ENCODE results near the gene TOGARAM2. TPM values are rescaled to one million over a fixed set of nuclear protein-coding genes. Genes with fewer than 3 reads are reported as not detected.

The TOGARAM2 gene
- total and polyA plus RNA-seq, 2 of the 13 experiments (the other 11 are each of a cell fraction or from before 2014, with no cell fraction given) = under 0.01 to 0.05 TPM

DNA sequence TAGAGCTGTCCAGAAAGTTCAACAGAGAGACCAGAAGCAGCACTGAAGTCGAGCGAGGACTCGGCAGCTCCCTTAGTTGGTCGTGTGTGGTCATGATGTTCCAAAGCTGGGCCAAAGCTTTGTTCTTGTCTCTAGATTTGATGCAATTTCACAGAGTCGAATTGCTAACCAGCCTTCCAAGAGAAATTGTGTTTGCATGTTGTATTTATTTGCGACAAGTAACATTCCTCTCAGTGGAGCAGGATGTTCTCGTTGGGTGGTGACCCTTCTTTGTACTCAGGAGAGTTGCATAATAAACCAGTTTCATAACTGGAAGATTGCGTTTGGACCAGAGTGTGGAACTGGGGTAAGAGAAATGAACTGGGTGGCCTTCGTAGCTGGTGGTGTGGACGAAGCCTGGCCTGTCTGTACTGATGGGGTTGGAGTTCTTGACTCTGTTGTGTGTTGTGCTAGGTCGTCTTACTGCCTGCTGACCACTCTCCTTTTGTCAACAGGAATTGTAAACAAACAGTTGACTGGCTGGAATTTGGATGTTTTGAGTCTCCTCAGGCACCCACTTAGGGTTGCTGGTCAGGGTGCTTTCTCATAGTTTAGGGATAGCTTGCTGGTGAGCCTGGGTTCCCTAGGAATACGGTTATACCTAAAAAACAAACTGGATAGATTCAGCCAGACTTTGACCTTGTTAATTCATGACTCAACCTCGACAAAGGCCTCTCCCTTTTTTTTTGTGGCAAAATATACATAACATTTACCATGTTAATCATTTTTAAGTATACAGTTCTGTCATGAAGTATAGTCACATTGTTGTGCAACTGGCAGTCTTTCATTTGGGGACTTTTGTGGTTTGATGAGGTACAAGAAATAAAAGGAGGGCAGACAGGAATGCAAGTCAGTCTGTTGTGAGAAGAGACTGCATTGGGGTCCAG is 28.9 kb upstream of the TOGARAM2 start (continued):
- TF ChIP-seq, protein P1, sequence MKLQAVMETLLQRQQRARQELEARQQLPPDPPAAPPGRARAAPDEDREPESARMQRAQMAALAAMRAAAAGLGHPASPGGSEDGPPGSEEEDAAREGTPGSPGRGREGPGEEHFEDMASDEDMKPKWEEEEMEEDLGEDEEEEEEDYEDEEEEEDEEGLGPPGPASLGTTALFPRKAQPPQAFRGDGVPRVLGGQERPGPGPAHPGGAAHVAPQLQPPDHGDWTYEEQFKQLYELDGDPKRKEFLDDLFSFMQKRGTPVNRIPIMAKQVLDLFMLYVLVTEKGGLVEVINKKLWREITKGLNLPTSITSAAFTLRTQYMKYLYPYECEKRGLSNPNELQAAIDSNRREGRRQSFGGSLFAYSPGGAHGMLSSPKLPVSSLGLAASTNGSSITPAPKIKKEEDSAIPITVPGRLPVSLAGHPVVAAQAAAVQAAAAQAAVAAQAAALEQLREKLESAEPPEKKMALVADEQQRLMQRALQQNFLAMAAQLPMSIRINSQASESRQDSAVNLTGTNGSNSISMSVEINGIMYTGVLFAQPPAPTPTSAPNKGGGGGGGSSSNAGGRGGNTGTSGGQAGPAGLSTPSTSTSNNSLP (IDR thresholded peaks at IDR 0.05; ENCODE audit: low read depth, low read length) = peak; percentile 58; the same call in 1 of the 2 replicates
- no peak for TF ChIP-seq ZFP82 (CRISPR knock-in tag; IDR thresholded peaks at IDR 0.05; ENCODE audit: borderline replicate concordance)
- TF ChIP-seq YY1 (IDR thresholded peaks at IDR 0.05; ENCODE audit: insufficient read depth, insufficient replicate concordance, low read depth, low read length) = no peak
- TF ChIP-seq, protein P2, sequence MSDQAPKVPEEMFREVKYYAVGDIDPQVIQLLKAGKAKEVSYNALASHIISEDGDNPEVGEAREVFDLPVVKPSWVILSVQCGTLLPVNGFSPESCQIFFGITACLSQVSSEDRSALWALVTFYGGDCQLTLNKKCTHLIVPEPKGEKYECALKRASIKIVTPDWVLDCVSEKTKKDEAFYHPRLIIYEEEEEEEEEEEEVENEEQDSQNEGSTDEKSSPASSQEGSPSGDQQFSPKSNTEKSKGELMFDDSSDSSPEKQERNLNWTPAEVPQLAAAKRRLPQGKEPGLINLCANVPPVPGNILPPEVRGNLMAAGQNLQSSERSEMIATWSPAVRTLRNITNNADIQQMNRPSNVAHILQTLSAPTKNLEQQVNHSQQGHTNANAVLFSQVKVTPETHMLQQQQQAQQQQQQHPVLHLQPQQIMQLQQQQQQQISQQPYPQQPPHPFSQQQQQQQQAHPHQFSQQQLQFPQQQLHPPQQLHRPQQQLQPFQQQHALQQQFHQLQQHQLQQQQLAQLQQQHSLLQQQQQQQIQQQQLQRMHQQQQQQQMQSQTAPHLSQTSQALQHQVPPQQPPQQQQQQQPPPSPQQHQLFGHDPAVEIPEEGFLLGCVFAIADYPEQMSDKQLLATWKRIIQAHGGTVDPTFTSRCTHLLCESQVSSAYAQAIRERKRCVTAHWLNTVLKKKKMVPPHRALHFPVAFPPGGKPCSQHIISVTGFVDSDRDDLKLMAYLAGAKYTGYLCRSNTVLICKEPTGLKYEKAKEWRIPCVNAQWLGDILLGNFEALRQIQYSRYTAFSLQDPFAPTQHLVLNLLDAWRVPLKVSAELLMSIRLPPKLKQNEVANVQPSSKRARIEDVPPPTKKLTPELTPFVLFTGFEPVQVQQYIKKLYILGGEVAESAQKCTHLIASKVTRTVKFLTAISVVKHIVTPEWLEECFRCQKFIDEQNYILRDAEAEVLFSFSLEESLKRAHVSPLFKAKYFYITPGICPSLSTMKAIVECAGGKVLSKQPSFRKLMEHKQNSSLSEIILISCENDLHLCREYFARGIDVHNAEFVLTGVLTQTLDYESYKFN (CRISPR knock-in tag; conservative IDR thresholded peaks at IDR 0.05) = peak; percentile 41; the same call in 1 of the 2 replicates
- no peak for TF ChIP-seq TAF15 (IDR thresholded peaks at IDR 0.05; ENCODE audit: low read depth, low read length, poor library complexity, severe bottlenecking)
- TF ChIP-seq ARNT2 (CRISPR knock-in tag; IDR thresholded peaks at IDR 0.05; ENCODE audit: low read depth) = peak; percentile 31; the same call in 1 of the 2 replicates
- peak; percentile 69 for TF ChIP-seq HMG20A (CRISPR knock-in tag; IDR thresholded peaks at IDR 0.05; ENCODE audit: borderline replicate concordance)
- no peak for TF ChIP-seq NCOA1 (CRISPR knock-in tag; IDR thresholded peaks at IDR 0.05)
- TF ChIP-seq, protein P3, sequence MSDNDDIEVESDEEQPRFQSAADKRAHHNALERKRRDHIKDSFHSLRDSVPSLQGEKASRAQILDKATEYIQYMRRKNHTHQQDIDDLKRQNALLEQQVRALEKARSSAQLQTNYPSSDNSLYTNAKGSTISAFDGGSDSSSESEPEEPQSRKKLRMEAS (IDR thresholded peaks at IDR 0.05) = peak; percentile 30; the same call in 1 of the 2 replicates
- TF ChIP-seq TAF1 (CRISPR knock-in tag; IDR thresholded peaks at IDR 0.05) = no peak
- peak; percentile 42; the same call in 1 of the 2 replicates for TF ChIP-seq ZNF782 (CRISPR knock-in tag; IDR thresholded peaks at IDR 0.05; ENCODE audit: borderline replicate concordance)
- no peak for TF ChIP-seq NKX3-1 (CRISPR knock-in tag; IDR thresholded peaks at IDR 0.05)
- no peak for TF ChIP-seq SP2 (CRISPR knock-in tag; IDR thresholded peaks at IDR 0.05)
- TF ChIP-seq, protein P4, sequence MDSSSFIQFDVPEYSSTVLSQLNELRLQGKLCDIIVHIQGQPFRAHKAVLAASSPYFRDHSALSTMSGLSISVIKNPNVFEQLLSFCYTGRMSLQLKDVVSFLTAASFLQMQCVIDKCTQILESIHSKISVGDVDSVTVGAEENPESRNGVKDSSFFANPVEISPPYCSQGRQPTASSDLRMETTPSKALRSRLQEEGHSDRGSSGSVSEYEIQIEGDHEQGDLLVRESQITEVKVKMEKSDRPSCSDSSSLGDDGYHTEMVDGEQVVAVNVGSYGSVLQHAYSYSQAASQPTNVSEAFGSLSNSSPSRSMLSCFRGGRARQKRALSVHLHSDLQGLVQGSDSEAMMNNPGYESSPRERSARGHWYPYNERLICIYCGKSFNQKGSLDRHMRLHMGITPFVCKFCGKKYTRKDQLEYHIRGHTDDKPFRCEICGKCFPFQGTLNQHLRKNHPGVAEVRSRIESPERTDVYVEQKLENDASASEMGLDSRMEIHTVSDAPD (CRISPR knock-in tag; IDR thresholded peaks at IDR 0.05) = no peak
- TF ChIP-seq HOXA5 (CRISPR knock-in tag; IDR thresholded peaks at IDR 0.05) = peak; percentile 23; the same call in 1 of the 2 replicates
- TF ChIP-seq, protein P5, sequence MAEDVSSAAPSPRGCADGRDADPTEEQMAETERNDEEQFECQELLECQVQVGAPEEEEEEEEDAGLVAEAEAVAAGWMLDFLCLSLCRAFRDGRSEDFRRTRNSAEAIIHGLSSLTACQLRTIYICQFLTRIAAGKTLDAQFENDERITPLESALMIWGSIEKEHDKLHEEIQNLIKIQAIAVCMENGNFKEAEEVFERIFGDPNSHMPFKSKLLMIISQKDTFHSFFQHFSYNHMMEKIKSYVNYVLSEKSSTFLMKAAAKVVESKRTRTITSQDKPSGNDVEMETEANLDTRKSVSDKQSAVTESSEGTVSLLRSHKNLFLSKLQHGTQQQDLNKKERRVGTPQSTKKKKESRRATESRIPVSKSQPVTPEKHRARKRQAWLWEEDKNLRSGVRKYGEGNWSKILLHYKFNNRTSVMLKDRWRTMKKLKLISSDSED (CRISPR knock-in tag; IDR thresholded peaks at IDR 0.05) = no peak
- no peak for TF ChIP-seq ZFAT (CRISPR knock-in tag; conservative IDR thresholded peaks at IDR 0.05)
- TF ChIP-seq, protein P6, sequence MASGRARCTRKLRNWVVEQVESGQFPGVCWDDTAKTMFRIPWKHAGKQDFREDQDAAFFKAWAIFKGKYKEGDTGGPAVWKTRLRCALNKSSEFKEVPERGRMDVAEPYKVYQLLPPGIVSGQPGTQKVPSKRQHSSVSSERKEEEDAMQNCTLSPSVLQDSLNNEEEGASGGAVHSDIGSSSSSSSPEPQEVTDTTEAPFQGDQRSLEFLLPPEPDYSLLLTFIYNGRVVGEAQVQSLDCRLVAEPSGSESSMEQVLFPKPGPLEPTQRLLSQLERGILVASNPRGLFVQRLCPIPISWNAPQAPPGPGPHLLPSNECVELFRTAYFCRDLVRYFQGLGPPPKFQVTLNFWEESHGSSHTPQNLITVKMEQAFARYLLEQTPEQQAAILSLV (CRISPR knock-in tag; IDR thresholded peaks at IDR 0.05; ENCODE audit: borderline replicate concordance) = no peak

Measured in HepG2 (cell line).